Hippocampal formation (tissue), 2 donors: ENCODE measurements around the gene DOK6.
"Not testable (repeated sequence)": the region's sequence is repeated elsewhere in the genome, so short reads cannot be mapped to it uniquely, and the experiment has no call there.

ENCODE experiments used
- DNase-seq, 2 donors: peaks; one replicate each; lab custom pipeline; 2025; lab: John Stamatoyannopoulos, UW

DOK6 gene

GRCh38 chr18:69872661-69873060 lies 472.0 kb downstream of the DOK6 start:
- no peak for DNase-seq

DNA sequence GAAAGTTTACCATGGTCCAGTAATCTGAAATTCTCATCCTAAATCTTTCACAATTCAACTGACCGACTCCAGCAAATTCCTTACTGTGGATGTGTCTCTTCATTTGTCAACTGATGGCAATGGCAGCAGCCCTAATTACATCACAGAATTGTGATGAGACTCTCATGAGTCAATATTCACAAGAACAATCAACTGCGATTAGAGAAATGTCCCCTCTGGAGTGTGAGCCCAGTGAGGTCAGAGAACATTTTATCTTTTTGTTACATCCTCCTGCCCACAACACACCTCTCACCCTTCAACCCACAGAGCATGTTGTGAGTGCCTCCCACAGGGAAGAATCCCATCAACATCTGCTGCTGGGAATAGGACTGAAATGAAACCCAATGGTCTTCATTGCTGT lies 473.4 kb downstream of the DOK6 start:
- no peak for DNase-seq

- no peak for DNase-seq
These were observed 475.8 kb downstream of the DOK6 start for GRCh38 chr18:69876490-69876889.

DNA sequence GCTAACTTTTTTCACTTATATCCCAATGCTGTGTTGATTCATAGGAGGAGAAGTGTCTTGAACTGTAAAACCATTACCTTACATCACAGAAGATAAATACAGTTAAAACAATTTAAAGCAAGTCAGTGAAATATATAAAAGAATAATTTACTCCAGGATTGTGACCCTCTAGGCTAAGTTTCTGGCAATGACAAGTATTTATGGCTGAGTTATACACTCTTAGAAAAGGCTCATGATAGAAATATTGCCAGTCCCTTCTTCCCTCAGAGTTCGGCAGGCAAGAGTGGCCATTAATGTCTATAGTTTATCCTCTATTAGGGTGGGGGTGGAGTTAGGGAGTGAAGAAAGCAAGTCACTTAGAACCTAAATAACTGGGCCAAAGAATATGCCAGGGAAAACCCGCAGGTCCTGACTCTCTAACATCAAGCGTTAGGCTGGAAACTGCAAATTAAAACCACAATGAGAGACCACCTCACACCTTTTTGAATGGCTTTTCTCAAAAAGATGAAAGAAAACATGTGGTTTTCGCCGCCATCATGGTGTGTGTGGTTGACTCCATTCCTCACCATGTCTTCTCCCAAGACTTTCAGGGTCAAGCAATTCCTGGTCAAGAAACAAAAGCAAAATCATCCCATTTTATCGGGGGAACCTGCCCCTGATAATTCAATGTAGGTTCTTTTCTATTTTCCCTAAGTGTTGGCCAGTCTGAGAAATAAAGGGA lies 477.7 kb downstream of the DOK6 start:
- DNase-seq: no peak

DNA sequence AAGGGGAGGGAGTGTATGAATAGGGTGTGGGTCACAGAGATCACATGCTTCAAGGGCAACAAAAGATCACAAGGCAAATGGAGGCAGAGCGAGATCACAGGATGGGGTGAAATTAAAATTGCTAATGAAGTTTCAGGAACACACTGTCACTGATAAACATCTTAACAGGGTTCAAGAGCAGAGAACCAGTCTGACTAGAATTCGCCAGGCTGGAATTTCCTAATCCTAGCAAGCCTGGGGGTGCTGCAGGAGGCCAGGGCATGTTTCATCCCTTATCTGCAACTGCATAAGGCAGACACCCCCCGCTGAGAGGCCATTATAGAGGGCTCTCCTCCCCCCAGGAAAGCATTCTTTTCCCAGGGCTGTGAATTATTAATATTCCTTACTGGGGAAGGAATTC lies 478.4 kb downstream of the DOK6 start:
- not testable (repeated sequence) for DNase-seq

GRCh38 chr18:69880083-69880482 lies 479.4 kb downstream of the DOK6 start:
- no peak for DNase-seq

- DNase-seq: no peak
These were observed 482.4 kb downstream of the DOK6 start for GRCh38 chr18:69882965-69883668.

DNA sequence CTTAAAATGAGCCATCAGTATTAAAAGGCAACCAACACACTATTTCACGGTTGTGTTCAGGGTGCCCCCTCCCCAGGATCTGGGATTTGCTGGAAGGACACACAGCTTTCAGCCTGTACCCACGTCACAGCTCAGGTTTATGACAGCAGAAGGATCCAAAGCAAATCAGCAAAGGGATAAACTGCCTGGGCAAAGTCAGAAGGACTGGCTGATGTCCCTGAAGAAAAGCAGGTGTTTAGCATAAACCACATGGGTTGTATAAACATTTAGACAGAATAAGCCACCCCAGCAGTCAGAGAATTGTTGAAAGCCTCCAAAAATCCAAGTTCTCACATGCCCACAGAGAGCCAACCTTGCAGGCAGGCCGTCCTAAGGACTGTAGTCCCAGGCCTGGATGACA lies 483.1 kb downstream of the DOK6 start:
- DNase-seq: no peak

GRCh38 chr18:69885355-69885754 lies 484.7 kb downstream of the DOK6 start:
- DNase-seq: no peak

DNA sequence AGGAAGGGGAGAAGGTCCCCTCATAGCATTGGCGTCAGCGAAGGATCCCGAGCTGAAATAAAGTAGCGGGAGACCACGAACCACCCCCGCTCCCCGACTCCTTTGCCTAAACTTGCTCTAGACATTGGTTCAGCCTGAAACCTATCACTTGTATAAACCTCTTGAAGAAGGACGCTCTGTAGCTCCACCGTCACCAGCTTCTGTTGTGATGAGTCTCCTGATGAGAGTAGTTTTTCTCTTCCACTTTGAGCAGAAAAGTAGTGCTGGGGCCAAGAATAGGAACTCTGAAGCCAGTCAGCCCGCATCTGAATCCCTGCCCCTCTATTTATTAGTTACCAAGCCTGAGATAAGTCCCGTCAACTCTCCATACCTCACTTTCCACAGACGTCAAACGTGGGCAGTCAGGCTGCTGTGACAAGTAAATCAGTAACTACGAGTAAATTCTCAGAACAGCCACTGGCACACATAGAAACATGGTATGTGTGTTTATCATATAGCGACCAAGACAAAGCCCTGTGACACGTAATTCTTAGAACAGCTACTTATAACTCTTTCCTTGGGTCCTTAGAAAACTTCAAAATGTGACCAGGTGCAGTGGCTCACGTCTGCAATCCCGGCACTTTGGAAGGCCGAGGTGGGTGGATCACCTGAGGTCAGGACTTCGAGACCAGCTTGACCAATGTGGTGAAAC lies 485.3 kb downstream of the DOK6 start:
- DNase-seq: no peak

- DNase-seq: no peak
These were observed 486.6 kb downstream of the DOK6 start for GRCh38 chr18:69887256-69887655.

- DNase-seq: no peak
These were observed 488.3 kb downstream of the DOK6 start for GRCh38 chr18:69889009-69889408.

- no peak for DNase-seq
These were observed 489.9 kb downstream of the DOK6 start for GRCh38 chr18:69890558-69890957.

DNA sequence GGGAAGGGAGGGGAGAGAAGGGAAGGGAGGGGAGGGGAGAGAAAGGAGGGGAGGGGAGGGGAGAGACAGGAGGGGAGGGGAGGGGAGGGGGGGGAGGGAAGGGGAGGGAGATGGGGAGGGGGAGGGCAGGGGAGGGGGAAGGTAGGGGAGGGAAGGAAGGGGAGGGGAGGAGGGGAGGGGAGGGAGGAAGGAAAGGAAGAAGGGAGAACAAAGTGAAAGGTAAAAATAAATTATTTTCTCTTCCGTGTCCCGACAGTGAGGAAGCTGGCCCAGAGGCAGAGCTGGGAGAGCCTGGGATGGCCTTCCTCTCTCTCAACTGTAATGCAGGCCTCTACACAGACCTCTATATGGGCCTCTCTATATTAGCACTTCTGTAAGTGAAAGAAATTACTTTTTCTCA lies 493.8 kb downstream of the DOK6 start:
- no peak for DNase-seq

GRCh38 chr18:69895066-69896047 lies 494.7 kb downstream of the DOK6 start:
- DNase-seq: no peak

- no peak for DNase-seq
These were observed 496.9 kb downstream of the DOK6 start for GRCh38 chr18:69897397-69898108.

- DNase-seq: no peak
These were observed 497.7 kb downstream of the DOK6 start for GRCh38 chr18:69898241-69898861.
